ENCODE measurements around the gene ZNF646. TPM values are rescaled to one million over a fixed set of nuclear protein-coding genes. Genes with fewer than 3 reads are reported as not detected.
"Not testable (repeated sequence)": the region's sequence is repeated elsewhere in the genome, so short reads cannot be mapped to it uniquely, and the experiment has no call there.

Gene ZNF646
- total RNA-seq, 2 experiments from 2014 or later, result 18.6 to 19.9 TPM

DNA sequence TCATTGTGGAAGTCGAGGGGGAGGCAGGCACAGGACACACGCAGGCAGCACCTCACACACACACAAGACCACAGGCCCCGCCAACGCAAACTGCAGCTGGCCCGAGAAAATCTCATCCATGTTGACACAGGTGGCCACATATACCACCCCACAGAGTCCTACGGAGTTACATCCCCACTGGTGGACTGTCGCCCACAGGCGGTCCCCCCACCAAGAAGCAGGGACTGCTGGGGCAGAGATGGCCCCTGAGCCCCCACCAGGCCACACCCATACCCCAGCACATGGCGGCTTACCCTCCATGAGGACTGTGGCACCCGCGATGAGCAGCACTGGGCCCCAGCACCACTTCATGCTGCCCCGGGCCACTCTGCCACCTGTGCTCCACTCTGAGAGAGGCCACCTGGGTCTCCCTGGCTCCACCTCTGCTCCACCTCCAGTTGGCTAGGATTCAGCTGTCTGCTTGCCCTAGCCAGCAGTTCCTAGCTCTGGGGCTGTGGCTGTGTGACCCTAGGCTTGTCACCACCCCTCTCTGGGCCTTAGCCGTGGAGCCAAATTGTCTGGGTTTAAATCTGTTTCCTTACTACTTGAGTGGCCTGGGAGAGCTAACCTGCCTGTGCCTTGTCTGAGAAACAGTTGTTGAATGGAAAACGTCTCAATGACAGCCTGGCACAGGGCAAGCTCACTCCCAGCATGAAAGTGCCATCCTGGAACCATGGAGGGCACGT is 14.4 kb downstream of the ZNF646 start, which contains the start of gene PRSS53:
TSS of gene PRSS53 (minus strand) at position 485 of the 725 bp plus-strand sequence. CDS start at position 351, 134 bp downstream.
- H3K9me3 Mint-ChIP-seq, result no peaks in the 10 kb centered on the region
- ChIA-PET CTCF (interaction anchor here (1.2 kb wide), 1 partner anchor 104 kb away, joined by 4 read pairs; the partner anchor contains the start of gene HSD3B7), POLR2A (interaction anchor here (0.5 to 1.4 kb wide), 2 partner anchors 27 to 28 kb away, joined by 3 read pairs; no protein-coding TSS in a partner anchor)
- intact Hi-C loops (cut with micrococcal nuclease), result no loop called here
- H3K27me3 Mint-ChIP-seq, result no peaks in the 10 kb centered on the region
- no peak for DNase-seq
- H3K4me1 Mint-ChIP-seq (ENCODE audit: low read depth), result peaks cover 15% of the 10 kb centered on the region
- no peak within 1 kb of the TSS for H3K27ac Mint-ChIP-seq
- H3K4me3 Mint-ChIP-seq, result no peak within 1 kb of the TSS
- H3K36me3 Mint-ChIP-seq, result peaks cover 11% of the 10 kb centered on the region

DNA sequence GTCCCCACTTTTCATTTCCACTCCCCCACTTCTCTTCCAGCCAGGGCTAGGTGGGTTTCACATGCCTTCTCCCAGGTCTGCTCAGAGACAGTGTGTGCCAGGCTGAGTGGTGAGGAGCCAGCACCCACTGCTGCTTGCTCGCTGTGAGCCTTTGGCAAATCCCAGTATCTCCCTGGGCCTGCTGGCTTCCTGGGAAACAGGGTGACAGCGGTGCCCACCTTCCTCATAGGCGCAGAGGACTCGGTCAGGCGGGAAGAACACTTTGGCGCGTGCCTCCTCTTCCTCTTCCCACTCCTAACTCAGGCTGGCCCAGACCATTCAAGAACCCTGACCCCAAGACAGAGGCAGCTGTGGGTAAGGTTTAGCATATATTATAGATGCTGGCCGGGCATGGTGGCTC is 15.0 kb downstream of the ZNF646 start:
- Mint-ChIP-seq H3K4me1 (ENCODE audit: low read depth) (peaks cover 15% of the 10 kb centered on the region), H3K4me3 (no peak overlapping the region), H3K36me3 (peaks cover 11% of the 10 kb centered on the region), H3K27ac (no peak overlapping the region), H3K27me3 (no peaks in the 10 kb centered on the region), H3K9me3 (no peaks in the 10 kb centered on the region)
- no peak for DNase-seq
- ChIA-PET CTCF (interaction anchor here (1.2 kb wide), 1 partner anchor 104 kb away, joined by 4 read pairs; the partner anchor contains the start of gene HSD3B7), POLR2A (interaction anchor here (0.5 to 1.4 kb wide), 2 partner anchors 28 kb away, joined by 3 read pairs; no protein-coding TSS in a partner anchor)
- intact Hi-C loops (cut with micrococcal nuclease), result no loop called here

DNA sequence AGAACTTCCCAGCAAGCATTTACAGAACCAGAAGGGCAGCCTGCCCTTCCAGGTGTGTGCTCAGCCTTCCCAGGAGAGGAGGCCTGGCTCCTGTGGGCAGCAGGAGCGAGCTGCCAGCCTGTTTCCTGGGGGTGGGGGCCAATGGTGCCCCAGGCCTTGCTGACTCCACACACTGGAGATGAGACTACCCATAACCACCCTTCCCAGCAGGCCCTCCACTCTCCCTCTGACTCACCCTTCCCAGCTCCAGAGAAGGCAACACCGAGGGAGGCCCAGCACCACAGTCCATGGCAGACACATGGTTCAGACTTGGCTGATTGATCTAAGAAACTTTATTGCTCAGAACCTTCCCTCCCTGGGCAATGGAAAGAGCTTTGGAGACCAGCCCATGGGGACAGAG is 16.3 kb downstream of the ZNF646 start:
- POLR2A ChIA-PET, result no interaction called here
- Mint-ChIP-seq H3K27ac (no peak overlapping the region), H3K27me3 (no peaks in the 10 kb centered on the region), H3K9me3 (no peaks in the 10 kb centered on the region), H3K4me1 (ENCODE audit: low read depth) (peaks cover 19% of the 10 kb centered on the region), H3K4me3 (no peak overlapping the region), H3K36me3 (peaks cover 11% of the 10 kb centered on the region)
- no peak for DNase-seq
- CTCF ChIA-PET, result no interaction called here
- intact Hi-C loops (cut with micrococcal nuclease), result loop anchor here (5.0 kb wide), 1 partner anchor 133 kb away; the partner anchor contains the start of gene SETD1A

DNA sequence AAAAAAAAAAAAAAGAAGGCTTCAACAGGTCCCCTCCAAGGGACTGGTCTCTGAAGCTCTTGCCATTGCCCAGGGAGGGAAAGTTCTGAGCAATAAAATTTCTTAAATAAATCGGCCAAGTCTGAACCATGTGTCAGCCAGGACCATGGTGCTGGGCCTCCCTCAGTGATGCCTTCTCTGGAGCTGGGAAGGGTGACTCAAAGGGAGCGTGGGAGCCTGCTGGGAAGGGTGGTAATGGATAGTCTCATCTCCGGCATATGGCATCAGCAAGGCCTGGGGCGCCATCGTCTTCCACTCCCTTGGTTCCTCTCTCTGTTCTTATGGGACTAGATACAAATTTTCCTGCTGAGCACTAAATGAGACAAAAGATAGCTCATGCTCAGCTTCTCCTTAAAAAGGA is 18.1 kb downstream of the ZNF646 start:
- no peaks in the 10 kb centered on the region for H3K27me3 Mint-ChIP-seq
- intact Hi-C loops (cut with micrococcal nuclease), result loop anchor here (5.0 kb wide), 1 partner anchor 135 kb away; the partner anchor contains the start of gene SETD1A
- H3K9me3 Mint-ChIP-seq, result no peaks in the 10 kb centered on the region
- ChIA-PET POLR2A (interaction anchor here (1.1 to 2.9 kb wide), 2 partner anchors 19 to 88 kb away, joined by 3 to 16 read pairs; partner anchors contain the start of genes ZNF646 and ZNF668), CTCF (interaction anchor here (0.6 to 1.0 kb wide), 2 partner anchors 19 to 192 kb away, joined by 3 read pairs; no protein-coding TSS in a partner anchor)
- no peak for DNase-seq
- peaks cover 11% of the 10 kb centered on the region for H3K36me3 Mint-ChIP-seq
- peaks cover 24% of the 10 kb centered on the region for H3K4me1 Mint-ChIP-seq (ENCODE audit: low read depth)
- no peak overlapping the region for H3K4me3 Mint-ChIP-seq
- H3K27ac Mint-ChIP-seq, result no peak overlapping the region

DNA sequence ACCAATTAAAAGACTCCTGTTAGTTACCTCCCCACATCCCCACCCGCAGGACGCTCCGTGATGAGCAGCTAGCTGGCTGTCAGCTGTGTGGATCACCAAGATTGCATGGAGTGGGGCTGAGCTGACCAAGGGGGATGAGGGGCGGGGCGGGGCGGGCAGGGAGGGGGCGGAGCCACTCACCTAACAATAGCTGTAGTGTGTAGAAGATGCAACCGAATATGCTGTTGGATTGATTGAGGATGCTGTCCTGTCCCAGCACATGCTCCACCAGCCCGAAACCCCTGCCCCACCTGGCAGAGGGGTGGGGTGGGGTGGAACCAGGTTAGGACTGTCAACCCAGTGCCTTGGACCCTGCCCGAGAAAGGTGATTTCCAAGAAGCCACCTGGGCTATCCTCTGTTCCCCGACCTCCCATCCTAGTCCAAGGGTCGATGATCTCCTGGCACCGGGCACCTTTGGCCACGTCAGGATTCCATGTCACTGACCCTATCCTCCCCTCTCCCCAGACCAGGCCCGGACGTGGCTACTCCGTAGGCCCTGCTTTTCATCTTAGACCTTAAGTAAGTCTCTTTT is 19.0 kb downstream of the ZNF646 start:
- H3K36me3 Mint-ChIP-seq, result peaks cover 11% of the 10 kb centered on the region
- H3K27me3 Mint-ChIP-seq, result no peaks in the 10 kb centered on the region
- peaks cover 24% of the 10 kb centered on the region for H3K4me1 Mint-ChIP-seq (ENCODE audit: low read depth)
- no peak overlapping the region for H3K27ac Mint-ChIP-seq
- peak overlapping the region; percentile 93 for H3K4me3 Mint-ChIP-seq
- ChIA-PET POLR2A (interaction anchor here (0.9 to 2.9 kb wide), 5 partner anchors 11 to 907 kb away, joined by 3 to 16 read pairs (median 3); partner anchors contain the start of genes ZNF646 and ZNF668), CTCF (interaction anchor here (1.0 to 2.0 kb wide), 2 partner anchors 20 to 49 kb away, joined by 3 to 11 read pairs; no protein-coding TSS in a partner anchor)
- H3K9me3 Mint-ChIP-seq, result no peaks in the 10 kb centered on the region
- intact Hi-C loops (cut with micrococcal nuclease), result loop anchor here (5.0 kb wide), 1 partner anchor 136 kb away; the partner anchor contains the start of gene SETD1A
- DNase-seq, result peak; percentile 31

DNA sequence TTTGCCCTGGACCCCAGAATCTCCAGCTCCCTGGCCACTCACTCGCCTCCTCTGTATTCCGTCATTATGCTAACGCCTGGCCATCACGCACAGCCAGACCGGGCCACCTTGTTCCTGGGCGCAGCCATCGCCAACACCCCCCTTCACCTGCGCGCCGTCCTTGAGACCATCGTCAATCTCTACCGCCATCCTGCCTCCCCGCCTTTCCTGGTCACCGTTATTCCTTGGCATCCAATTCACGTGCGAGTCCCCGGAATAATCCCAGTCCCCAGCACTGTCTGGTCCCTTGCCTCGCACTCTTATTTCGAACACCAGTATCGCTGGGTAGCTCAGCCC is 19.8 kb downstream of the ZNF646 start:
- Mint-ChIP-seq H3K9me3 (no peaks in the 10 kb centered on the region), H3K27ac (peak overlapping the region; percentile 84), H3K4me1 (ENCODE audit: low read depth) (peaks cover 24% of the 10 kb centered on the region), H3K36me3 (peaks cover 9% of the 10 kb centered on the region), H3K4me3 (peak overlapping the region; percentile 93), H3K27me3 (no peaks in the 10 kb centered on the region)
- ChIA-PET POLR2A (interaction anchor here (0.7 to 2.9 kb wide), 8 partner anchors 12 to 908 kb away, joined by 3 to 16 read pairs (median 3); partner anchors contain the start of genes ZNF646 and ZNF668), CTCF (interaction anchor here (0.7 to 2.7 kb wide), 5 partner anchors 48 to 152 kb away, joined by 3 to 11 read pairs (median 3); partner anchors contain the start of gene HSD3B7)
- intact Hi-C loops (cut with micrococcal nuclease), result loop anchor here (1.0 to 5.0 kb wide), 6 partner anchors 15 to 775 kb away; partner anchors contain the start of genes BCKDK, HSD3B7, KAT8 and SETD1A
- DNase-seq, result no peak

DNA sequence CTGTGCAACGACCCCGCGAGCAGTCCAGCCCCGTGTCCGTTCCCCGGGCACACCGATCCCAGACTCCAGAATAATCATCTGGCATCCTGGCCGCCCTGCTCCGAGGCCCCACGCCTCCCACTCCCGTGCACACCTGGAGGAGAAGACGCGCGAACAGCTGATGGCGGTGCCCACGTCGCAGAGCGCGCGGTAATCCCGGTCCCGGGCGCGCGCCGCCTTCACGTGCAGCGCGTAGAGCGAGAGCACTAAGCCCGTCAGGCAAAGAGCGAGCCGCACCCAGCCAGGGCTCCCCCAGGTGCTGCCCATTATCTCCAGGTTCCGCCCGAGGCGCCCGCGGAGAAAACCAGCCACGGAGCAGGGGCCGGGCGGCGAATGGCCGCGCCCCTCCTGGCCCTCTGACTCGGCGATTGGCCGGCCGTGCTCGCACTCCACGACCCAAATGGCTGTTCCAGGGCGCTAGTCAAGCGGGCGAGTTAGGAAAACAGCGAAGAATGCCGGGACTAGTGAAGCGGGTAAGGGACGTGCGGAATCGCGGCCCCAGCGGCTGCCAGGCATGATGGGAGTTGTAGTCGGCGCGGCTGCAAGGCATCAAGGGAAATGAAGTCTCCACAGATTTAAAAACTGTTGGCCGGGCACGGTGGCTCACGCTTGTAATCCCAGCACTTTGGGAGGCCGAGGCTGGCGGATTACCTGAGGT is 20.4 kb downstream of the ZNF646 start, which contains the start of gene VKORC1:
TSS of gene VKORC1 (minus strand) at position 374 of the 697 bp plus-strand sequence. CDS start at position 306, 68 bp downstream.
- no peaks in the 10 kb centered on the region for H3K9me3 Mint-ChIP-seq
- H3K27me3 Mint-ChIP-seq, result no peaks in the 10 kb centered on the region
- peak within 1 kb of the TSS; percentile 93 for H3K4me3 Mint-ChIP-seq
- peaks cover 24% of the 10 kb centered on the region for H3K4me1 Mint-ChIP-seq (ENCODE audit: low read depth)
- peak; percentile 95 for DNase-seq
- intact Hi-C loops (cut with micrococcal nuclease), result loop anchor here (1.0 to 5.0 kb wide), 7 partner anchors 14 to 774 kb away; partner anchors contain the start of genes BCKDK, HSD3B7, KAT8 and SETD1A
- H3K36me3 Mint-ChIP-seq, result peaks cover 6% of the 10 kb centered on the region
- ChIA-PET POLR2A (interaction anchor here (0.7 to 2.9 kb wide), 7 partner anchors 12 to 95 kb away, joined by 3 to 16 read pairs (median 3); partner anchors contain the start of genes ZNF646 and ZNF668), CTCF (interaction anchor here (0.7 to 2.7 kb wide), 5 partner anchors 48 to 153 kb away, joined by 3 to 11 read pairs (median 3); partner anchors contain the start of gene HSD3B7)
- peak within 1 kb of the TSS; percentile 84 for H3K27ac Mint-ChIP-seq

DNA sequence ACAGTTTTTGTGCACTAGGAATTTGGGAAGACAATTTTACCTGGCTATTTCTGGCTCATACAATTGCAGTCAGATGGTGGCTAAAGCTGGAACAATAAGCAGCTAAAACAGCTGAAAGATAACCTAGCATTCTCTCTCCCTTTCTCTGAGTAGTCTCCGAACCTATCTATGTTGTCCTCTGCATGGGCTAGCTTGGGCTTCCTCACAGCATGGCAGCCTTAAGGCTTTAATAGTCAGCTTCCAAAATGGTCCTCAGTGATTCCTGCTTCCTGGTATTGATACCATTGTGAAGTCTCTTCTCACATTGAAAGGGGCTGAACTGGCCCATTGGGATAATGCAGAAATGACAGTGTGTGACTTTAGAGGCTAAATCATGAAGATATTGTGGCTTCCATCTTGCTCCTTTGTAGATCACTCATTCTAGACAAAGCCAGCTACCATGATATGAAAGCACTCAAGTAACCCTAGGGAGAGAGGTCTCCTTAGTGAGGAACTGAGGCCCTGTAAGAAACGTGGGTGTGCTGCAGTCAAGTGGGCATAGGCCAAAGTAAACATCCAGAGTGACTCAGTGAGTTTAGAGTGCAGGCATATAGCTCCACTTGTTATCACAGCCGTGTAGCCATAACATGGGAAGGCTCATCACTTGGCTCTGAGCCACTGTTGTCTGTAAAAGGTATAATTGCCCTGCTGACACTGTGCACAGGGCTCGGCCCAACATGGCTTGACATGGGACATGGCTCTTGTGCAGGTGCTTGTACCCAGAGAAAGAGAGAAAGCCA is 25.8 kb downstream of the ZNF646 start:
- H3K27ac Mint-ChIP-seq, result no peak overlapping the region
- intact Hi-C loops (cut with micrococcal nuclease), result no loop called here
- ChIA-PET CTCF (interaction anchor here (1.0 to 2.0 kb wide), 4 partner anchors 18 to 158 kb away, joined by 3 to 6 read pairs (median 3); partner anchors contain the start of gene KAT8), POLR2A (no interaction called here)
- H3K4me1 Mint-ChIP-seq (ENCODE audit: low read depth), result peaks cover 9% of the 10 kb centered on the region
- no peak overlapping the region for H3K4me3 Mint-ChIP-seq
- H3K9me3 Mint-ChIP-seq, result peaks cover 4% of the 10 kb centered on the region
- no peaks in the 10 kb centered on the region for H3K36me3 Mint-ChIP-seq
- DNase-seq, result no peak
- H3K27me3 Mint-ChIP-seq, result no peaks in the 10 kb centered on the region

DNA sequence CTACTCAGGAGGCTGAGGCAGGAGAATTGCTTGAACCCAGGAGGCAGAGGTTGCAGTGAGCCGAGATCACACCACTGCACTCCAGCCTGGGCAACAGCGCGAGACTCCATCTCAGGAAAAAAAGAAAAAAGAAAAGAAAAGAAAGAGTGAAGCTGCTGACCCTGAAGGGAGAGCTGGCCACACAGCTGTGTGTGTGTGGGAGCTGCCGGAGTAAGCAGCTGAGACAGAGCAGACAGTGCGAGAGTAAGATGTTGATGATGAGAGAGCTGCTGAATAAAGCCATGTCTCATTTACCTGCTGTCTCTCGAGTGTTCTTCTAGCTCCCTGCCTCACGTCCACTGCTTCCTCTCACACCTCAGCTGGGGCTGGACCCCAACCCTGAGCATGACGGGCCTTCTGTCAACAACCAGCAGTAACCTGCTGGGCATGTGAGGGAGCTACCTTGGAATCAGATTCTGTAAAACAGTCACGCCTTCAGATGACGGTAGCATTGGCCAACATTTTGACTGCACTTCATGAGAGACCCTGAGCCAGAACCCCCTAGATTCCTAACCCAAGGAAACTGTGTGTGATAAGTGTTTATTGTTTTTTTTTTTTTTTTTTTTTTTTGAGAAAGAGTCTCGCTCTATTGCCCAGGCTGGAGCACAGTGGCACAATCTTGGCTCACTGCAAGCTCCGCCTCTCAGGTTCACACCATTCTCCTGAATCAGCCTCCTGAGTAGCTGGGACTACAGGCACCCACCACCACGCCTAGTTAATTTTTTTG is 26.8 kb downstream of the ZNF646 start:
- H3K27me3 Mint-ChIP-seq; H3K4me1 Mint-ChIP-seq (ENCODE audit: low read depth); intact Hi-C loops (cut with micrococcal nuclease); H3K36me3 Mint-ChIP-seq; H3K9me3 Mint-ChIP-seq; DNase-seq; H3K27ac Mint-ChIP-seq; H3K4me3 Mint-ChIP-seq; POLR2A ChIA-PET: not testable (repeated sequence)
- CTCF ChIA-PET, result interaction anchor here (1.0 to 1.1 kb wide), 3 partner anchors 17 to 159 kb away, joined by 3 to 6 read pairs (median 3); partner anchors contain the start of gene KAT8

DNA sequence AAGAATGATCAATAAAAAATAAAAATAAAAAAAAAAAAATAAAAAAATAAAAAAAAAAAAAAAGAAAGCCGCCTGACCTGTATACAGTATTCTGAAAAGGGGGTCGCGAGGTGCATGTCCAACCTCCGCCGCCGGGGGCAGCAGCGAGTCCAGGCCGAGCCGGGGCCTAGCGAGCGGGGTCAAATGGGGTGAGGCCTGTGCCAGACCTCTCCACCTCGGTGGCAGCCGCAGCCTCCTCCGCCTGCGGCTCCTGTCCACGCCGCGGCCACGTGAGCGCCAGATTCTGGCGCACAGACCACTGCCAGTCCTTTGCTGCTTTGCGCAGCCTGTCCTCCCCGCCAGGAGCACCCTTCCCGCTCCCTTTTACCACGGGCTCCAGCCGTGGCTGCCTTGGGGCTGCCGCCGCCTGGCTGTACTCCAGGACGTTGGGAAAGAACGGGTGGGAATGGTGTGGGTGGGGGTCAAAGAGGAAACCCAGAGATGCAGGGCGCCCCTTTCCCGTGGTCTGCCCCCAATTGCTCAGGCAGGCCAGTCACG is 31.5 kb downstream of the ZNF646 start:
- H3K36me3 Mint-ChIP-seq, result peaks cover 9% of the 10 kb centered on the region
- CTCF ChIA-PET, result no interaction called here
- POLR2A ChIA-PET, result no interaction called here
- DNase-seq, result peak; percentile 86
- no peak overlapping the region for H3K4me3 Mint-ChIP-seq
- no peaks in the 10 kb centered on the region for H3K9me3 Mint-ChIP-seq
- peak overlapping the region; percentile 45 for H3K27ac Mint-ChIP-seq
- intact Hi-C loops (cut with micrococcal nuclease), result loop anchor here (2.0 to 5.0 kb wide), 2 partner anchors 37 to 73 kb away; partner anchors contain the start of gene STX4
- H3K4me1 Mint-ChIP-seq (ENCODE audit: low read depth), result peaks cover 18% of the 10 kb centered on the region
- H3K27me3 Mint-ChIP-seq, result no peaks in the 10 kb centered on the region

Measured in activated CD4-positive, alpha-beta memory T cell treated with anti-CD3 and anti-CD28 coated beads for 36 hours (primary cell).